NCI-H1092 (cell line): Measurements from ENCODE around the gene EPAS1.

Source experiments
- DNase-seq: peaks from one replicate; lab custom pipeline; 2025; lab: John Stamatoyannopoulos, UW

EPAS1 gene

DNA sequence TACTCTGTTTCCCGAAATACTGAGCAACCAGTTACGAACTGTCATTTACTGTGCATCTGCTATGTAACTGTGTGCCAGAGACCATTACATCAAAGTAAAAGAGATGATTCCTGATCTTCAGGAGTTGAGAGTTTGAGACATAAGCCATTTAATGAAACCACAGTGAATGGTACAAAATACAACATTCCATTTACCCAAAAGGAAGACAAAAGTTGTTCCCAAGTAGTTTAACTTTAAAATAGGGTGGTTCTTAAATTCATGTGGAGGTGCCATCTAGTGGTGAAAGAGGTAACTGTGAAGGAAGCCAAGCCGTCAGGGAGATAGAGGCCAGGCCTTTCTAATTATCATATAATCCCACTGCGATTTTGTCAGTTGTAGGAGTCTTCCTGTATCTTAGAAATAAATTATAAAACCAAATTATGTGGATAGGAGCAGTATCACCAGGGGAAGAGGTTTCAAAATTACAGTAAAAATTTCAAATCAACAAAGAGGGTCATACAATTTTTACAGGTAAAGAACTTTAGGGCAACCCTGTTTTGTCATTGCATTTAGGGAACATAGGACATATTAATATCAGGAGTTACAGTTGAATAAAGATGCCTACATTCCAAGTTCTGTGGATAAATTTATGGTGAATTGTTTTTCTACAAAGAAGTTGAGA is 67.7 kb downstream of the EPAS1 start:
- DNase-seq, result no peak

DNA sequence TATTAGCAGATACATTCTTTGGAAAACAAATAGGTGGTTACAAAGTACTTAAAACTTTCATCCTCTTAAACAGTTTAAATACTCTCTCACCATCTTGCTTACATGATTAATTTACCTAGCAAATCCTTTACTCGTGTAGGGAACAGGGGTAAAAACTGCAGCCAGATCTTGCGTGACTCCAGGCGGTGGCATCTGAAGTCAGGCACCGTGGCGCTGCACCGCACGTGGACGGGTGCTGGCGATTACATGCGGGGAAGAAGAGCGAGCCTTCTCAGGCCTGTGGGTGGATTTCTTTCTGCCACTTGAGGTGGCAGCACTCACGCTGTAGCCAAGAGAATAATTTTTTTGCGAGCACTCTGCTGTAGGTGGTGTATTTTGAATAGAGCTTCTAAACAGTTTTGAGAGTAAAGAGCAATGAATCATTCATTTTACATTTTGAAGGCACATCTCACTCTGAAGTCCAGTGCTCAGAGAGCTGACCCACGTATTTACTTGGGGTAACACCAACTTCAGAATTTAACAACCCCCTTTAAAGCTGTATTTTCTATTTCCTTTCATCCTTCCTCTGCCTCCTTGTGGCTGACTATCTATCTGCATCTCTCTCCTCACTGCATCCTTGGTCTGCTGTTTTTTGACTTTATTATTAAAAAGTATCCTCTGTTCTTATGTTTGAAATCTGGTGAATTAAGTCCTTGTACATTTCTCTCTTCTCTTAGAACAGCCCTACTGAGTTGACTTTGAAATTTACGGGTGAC is 68.9 kb downstream of the EPAS1 start:
- no peak for DNase-seq

- no peak for DNase-seq
These were observed 69.5 kb downstream of the EPAS1 start for GRCh38 chr2:46366668-46367052.

GRCh38 chr2:46367286-46367685 is 70.1 kb downstream of the EPAS1 start:
- DNase-seq, result no peak

DNA sequence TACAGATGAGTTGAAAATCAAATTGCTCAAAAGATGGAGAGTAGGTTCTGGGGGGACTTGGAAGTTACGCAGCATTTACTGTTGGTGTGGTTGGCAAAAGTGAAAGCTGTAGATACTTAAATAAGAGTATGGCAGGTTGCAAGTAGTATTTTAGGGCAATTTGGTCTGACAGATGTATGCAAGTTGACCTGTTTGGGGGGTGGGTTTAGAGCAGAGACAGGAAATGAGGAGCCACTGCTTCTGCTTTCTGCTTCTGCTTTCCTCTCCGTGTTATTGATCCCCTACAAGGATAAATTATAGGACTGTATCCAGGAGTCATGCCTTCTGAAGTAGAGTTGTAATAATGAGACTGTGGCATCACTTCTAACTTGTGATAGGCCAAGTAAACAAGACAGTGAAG is 71.2 kb downstream of the EPAS1 start:
- no peak for DNase-seq

DNA sequence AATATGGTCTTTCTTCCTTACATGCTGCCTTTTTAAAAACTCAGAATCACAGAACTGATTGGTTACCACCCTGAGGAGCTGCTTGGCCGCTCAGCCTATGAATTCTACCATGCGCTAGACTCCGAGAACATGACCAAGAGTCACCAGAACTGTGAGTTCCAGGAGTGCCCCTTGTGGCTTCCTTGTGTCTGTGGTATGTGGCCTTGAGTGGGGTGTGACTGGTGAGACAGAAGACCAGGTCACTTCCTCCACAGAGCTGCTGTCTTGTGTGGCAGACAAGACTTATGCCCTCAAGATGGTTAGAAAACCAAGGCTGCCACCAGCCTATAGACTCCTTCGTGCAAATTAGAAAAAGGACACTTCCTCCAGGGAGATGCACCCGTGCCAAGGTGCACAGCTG is 72.6 kb downstream of the EPAS1 start:
- no peak for DNase-seq

DNA sequence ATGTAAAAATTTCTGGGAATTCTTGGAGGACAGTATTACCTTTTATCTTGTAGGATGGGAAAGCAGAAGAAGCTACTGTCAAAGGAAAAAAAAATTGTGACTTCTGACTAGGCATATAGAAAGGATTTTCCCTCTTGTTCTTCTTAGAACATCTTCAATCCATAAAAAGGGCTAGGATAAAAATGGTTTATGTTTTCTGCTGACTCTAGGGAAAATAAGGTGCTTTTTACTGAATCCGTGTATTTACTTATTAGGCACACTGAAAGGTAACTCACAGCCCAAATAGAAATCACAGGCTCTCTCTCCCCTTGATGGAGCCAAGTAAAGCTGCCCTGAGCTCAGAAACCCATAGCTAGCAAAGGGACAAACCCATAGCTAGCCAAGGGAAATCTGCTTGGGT is 74.6 kb downstream of the EPAS1 start:
- DNase-seq, result no peak

DNA sequence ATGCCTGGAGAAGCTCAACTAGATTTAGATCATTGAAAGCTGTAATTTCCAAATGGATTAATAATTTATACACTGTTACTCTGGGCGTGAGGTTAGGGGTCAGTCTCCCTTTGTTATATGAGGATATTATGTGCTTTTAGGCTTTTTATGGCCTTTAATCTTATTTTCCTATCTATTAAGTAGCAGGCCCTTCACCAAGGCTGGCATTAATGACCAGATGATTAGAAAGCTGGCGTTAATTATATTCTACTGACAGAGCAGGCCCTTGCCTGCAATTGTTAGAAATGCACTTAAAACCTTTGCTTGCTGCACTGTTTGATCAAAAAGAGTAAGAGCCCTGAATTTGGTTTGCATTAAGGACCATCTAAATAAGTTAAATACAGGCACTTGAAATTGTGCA is 75.3 kb downstream of the EPAS1 start:
- DNase-seq, result no peak

DNA sequence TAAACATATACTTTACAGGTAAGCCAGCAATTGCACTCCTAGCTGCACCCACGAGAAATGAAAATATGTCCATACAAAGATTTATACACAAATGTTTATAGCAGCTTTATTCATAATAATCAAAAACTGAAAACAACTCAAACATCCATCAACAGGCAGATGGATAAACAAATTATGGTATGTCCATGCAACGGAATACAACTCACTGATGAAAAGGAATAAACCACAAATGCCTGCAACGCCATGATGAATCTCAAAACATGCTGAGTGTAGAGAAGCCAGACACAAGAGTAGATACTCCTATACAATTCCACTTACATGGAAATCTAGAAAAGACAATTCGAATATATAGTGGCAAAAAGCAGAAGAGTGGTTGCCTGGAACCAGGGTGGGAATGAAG is 76.0 kb downstream of the EPAS1 start:
- DNase-seq, result no peak

GRCh38 chr2:46375566-46376125 is 78.4 kb downstream of the EPAS1 start:
- DNase-seq, result no peak

DNA sequence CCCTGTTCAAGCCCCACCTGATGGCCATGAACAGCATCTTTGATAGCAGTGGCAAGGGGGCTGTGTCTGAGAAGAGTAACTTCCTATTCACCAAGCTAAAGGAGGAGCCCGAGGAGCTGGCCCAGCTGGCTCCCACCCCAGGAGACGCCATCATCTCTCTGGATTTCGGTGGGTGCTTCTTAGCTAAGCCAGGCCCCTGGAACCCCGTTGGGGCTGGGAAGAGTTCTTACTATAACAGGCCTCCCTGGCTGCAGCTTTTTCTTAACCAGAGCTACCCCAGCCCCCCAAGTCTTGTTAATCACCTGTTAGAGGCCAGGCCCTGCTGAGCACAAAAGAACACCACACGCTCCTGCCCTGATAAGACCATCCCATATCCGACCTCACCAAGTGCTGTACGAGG is 79.4 kb downstream of the EPAS1 start:
- DNase-seq, result no peak

GRCh38 chr2:46377101-46377581 is 79.9 kb downstream of the EPAS1 start:
- DNase-seq, result no peak

DNA sequence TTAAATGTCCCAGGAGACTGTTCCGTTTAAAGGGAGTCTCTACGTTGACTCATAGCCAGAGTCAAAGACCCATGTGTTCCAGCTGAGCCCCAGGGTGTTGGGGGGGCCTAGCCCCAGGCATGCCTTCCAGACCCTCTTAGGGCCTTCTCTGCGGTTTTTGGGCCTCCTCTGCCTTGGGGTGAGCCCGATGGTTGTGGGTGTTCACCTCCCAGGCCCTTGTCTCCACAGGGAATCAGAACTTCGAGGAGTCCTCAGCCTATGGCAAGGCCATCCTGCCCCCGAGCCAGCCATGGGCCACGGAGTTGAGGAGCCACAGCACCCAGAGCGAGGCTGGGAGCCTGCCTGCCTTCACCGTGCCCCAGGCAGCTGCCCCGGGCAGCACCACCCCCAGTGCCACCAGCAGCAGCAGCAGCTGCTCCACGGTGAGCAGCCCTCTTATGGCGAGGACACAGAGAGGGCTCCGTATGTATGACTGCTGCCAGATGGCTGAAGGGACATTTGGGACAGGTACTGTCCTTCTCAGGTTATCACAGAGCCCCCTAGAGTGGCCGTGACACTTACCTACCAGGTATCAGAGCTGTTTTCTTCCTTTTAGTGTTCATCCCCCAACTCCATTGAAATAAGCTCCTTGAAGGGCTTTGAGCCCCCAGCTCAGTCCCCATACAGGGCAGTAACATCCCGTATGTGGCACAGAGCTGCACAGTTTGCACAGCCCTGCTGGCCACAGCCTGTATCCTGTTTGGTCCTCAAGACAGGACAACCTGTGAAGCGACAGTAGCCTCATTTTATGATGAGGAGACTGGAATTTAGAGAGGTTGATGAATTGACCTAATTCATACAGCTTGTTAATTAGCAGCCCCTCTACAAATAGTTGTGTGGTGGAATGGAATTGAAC is 80.7 kb downstream of the EPAS1 start:
- DNase-seq, result no peak

GRCh38 chr2:46378616-46379015 is 81.4 kb downstream of the EPAS1 start:
- DNase-seq, result no peak

- DNase-seq, result no peak
These were observed 82.2 kb downstream of the EPAS1 start for GRCh38 chr2:46379213-46380037.

- DNase-seq, result no peak
These were observed 83.1 kb downstream of the EPAS1 start for GRCh38 chr2:46380038-46380940.

DNA sequence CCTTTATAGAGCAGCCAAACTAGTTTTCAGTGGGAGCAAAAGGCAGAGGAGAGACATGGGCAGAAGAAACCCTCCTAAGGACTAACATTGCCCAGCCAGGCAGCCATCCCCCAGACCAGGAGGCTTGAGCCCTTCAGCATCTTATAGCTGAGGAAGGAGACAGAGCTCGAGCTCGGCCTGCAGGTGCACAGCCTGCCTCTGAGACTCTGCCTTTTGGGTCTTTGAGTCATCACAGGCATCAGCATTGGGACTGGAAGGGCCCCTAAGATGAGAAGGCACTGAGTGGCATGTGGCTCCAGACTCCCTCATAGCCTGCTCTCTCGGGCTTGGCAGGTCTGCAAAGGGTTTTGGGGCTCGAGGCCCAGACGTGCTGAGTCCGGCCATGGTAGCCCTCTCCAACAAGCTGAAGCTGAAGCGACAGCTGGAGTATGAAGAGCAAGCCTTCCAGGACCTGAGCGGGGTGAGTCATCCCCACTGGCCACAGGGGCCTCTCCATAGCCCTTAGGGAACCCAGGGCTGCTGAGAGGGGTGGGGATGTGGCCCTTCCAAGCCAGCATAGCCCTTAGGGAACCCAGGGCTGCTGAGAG is 84.1 kb downstream of the EPAS1 start:
- DNase-seq, result no peak

- no peak for DNase-seq
These were observed 84.7 kb downstream of the EPAS1 start for GRCh38 chr2:46381871-46382270.

DNA sequence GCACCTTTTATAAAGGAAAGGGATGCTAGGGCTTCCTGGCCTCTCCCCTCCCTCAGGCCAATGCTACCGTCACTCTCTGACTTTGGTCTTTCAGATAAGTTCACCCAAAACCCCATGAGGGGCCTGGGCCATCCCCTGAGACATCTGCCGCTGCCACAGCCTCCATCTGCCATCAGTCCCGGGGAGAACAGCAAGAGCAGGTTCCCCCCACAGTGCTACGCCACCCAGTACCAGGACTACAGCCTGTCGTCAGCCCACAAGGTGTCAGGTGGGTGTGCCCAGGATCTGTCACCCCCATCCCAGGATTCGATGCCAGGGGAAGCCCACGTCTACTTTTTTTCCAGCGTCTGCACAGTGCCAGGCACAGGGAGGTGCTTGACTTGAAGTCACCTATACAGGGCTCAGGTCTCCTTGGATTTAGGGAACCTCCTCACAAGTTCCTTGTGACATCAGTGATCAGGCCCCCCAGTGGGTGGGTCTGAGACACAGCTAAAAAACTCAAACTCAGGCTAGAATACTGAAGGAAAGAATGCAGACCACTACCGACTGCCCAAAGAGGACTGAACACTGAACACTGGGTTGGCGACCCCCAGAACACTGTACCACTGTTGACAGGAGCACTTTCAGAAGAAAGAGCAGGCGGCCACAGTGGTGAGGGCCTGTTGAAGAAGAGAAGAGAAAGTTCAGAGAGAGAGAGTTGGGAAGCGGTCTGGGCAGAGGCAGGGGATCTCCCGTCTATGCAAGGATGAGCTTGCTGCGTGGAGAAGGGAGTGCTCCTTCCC is 85.3 kb downstream of the EPAS1 start:
- DNase-seq, result no peak

DNA sequence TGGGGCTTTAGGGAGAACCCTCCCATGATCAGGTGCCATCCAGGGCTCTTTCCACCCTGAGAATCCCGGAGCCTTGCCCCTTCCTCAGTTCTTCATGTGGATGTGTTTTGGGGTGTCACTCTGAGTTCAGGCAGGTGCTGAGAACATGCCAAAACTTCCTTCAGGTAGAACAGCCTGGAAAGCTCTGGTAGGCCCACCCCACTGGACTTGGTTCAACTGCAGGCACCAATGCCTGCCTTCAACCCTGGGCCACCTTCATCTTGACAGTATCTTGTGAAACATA is 85.8 kb downstream of the EPAS1 start:
- no peak for DNase-seq
